Ectodermal cell (in vitro differentiated cells): ENCODE data around the gene CCDC39.
"Not testable (repeated sequence)": the region's sequence is repeated elsewhere in the genome, so short reads cannot be mapped to it uniquely, and the experiment has no call there.

Source experiments
- H3K27ac ChIP-seq: 2 replicates; pipeline ENCODE4 v1.7.0; 2013; ENCODE audit warnings: mild to moderate bottlenecking, low read depth, low read length; ENCODE audit not compliant: insufficient read depth, poor library complexity, severe bottlenecking
- H3K27me3 ChIP-seq: 2 replicates; pipeline ENCODE4 v1.7.0; 2013; ENCODE audit warnings: mild to moderate bottlenecking, low read length; ENCODE audit not compliant: insufficient read depth, control insufficient read depth, poor library complexity, severe bottlenecking
- H3K36me3 ChIP-seq: one replicate; pipeline ENCODE4 v1.7.0; 2013; ENCODE audit warnings: low read length; ENCODE audit not compliant: control insufficient read depth, insufficient read depth
- H3K4me1 ChIP-seq: one replicate; pipeline ENCODE4 v1.7.0; 2013; ENCODE audit warnings: low read length; ENCODE audit not compliant: control insufficient read depth, insufficient read depth
- H3K4me3 ChIP-seq: 2 replicates; pipeline ENCODE4 v1.7.0; 2013; ENCODE audit warnings: low read depth, low read length, control low read depth; ENCODE audit not compliant: insufficient read depth
- H3K9me3 ChIP-seq: 2 replicates; pipeline ENCODE4 v1.7.0; 2013; ENCODE audit warnings: mild to moderate bottlenecking, low read length, moderate library complexity; ENCODE audit not compliant: control insufficient read depth
- WGBS, 2 experiments: methylation state at CpG; one replicate each; pipeline ENCODE4 v1.1.7; 2013; ENCODE audit warnings: missing lambda C conversion rate in 2 of 2; 5-methylcytosine and 5-hydroxymethylcytosine counted together

The CCDC39 gene

GRCh38 chr3:180600473-180600872, 78.8 kb downstream of the CCDC39 start:
- Histone ChIP-seq H3K27ac (no peak overlapping the region), H3K4me1 (peaks cover 3% of the 10 kb centered on the region), H3K36me3 (peaks cover 8% of the 10 kb centered on the region), H3K4me3 (no peak overlapping the region), H3K27me3 (peaks cover 42% of the 10 kb centered on the region), H3K9me3 (no peaks in the 10 kb centered on the region)
- WGBS, 2 experiments, result 95 to 98% methylated on average over 15 of the region's 15 CpGs

GRCh38 chr3:180595559-180595935, 83.7 kb downstream of the CCDC39 start:
- H3K4me3 ChIP-seq, result no peak overlapping the region
- H3K9me3 ChIP-seq, result no peaks in the 10 kb centered on the region
- WGBS, 2 experiments, result 43 to 91% methylated on average over 1 of the region's 1 CpG

GRCh38 chr3:180594631-180595558, 84.4 kb downstream of the CCDC39 start:
- 89 to 100% methylated on average over 2 of the region's 2 CpGs for WGBS, 2 experiments
- Histone ChIP-seq H3K4me1 (no peaks in the 10 kb centered on the region), H3K9me3 (no peaks in the 10 kb centered on the region), H3K27me3 (peaks cover 28% of the 10 kb centered on the region), H3K27ac (no peak overlapping the region), H3K36me3 (no peaks in the 10 kb centered on the region), H3K4me3 (no peak overlapping the region)

More at GRCh38 chr3:180595559-180595935, 83.7 kb downstream of the CCDC39 start:
- Histone ChIP-seq H3K27ac (no peak overlapping the region), H3K4me1 (no peaks in the 10 kb centered on the region), H3K27me3 (peaks cover 34% of the 10 kb centered on the region), H3K36me3 (no peaks in the 10 kb centered on the region)

GRCh38 chr3:180593631-180594030, 85.7 kb downstream of the CCDC39 start:
- H3K36me3 ChIP-seq, H3K27ac ChIP-seq, H3K4me1 ChIP-seq, H3K9me3 ChIP-seq, H3K4me3 ChIP-seq: not testable (repeated sequence)
- H3K27me3 ChIP-seq, result peaks cover 16% of the 10 kb centered on the region
- WGBS, 2 experiments, result 85 to 90% methylated on average over 6 of the region's 7 CpGs

GRCh38 chr3:180590396-180590795, 88.9 kb downstream of the CCDC39 start:
- H3K4me3 ChIP-seq, result no peak overlapping the region
- H3K36me3 ChIP-seq, result no peaks in the 10 kb centered on the region
- H3K27ac ChIP-seq, result no peak overlapping the region
- no peaks in the 10 kb centered on the region for H3K27me3 ChIP-seq
- H3K9me3 ChIP-seq, result no peaks in the 10 kb centered on the region
- no peaks in the 10 kb centered on the region for H3K4me1 ChIP-seq
- 95% methylated on average over 23 of the region's 23 CpGs for WGBS, 2 experiments

- Histone ChIP-seq H3K4me1 (no peaks in the 10 kb centered on the region), H3K27ac (no peak overlapping the region), H3K36me3 (no peaks in the 10 kb centered on the region), H3K9me3 (no peaks in the 10 kb centered on the region), H3K4me3 (no peak overlapping the region), H3K27me3 (no peaks in the 10 kb centered on the region)
- WGBS, 2 experiments, result 77 to 86% methylated on average over 1 of the region's 1 CpG
Measured at GRCh38 chr3:180580934-180581333, 98.4 kb downstream of the CCDC39 start.

GRCh38 chr3:180575571-180575970, 103.7 kb downstream of the CCDC39 start:
- Histone ChIP-seq H3K36me3 (no peaks in the 10 kb centered on the region), H3K27ac (no peak overlapping the region), H3K4me3 (no peak overlapping the region), H3K27me3 (no peaks in the 10 kb centered on the region), H3K4me1 (no peaks in the 10 kb centered on the region), H3K9me3 (no peaks in the 10 kb centered on the region)
- WGBS, 2 experiments, result 94 to 97% methylated on average over 3 of the region's 3 CpGs

- Histone ChIP-seq H3K4me1 (no peaks in the 10 kb centered on the region), H3K9me3 (no peaks in the 10 kb centered on the region), H3K27ac (no peak overlapping the region), H3K36me3 (no peaks in the 10 kb centered on the region), H3K27me3 (no peaks in the 10 kb centered on the region), H3K4me3 (no peak overlapping the region)
- 84 to 86% methylated on average over 6 of the region's 6 CpGs for WGBS, 2 experiments
Measured at GRCh38 chr3:180571831-180572598, 107.3 kb downstream of the CCDC39 start.

- 92 to 93% methylated on average over 3 to 4 of the region's 4 CpGs for WGBS, 2 experiments
- Histone ChIP-seq H3K4me3 (no peak overlapping the region), H3K9me3 (no peaks in the 10 kb centered on the region), H3K27me3 (no peaks in the 10 kb centered on the region), H3K27ac (no peak overlapping the region), H3K4me1 (no peaks in the 10 kb centered on the region), H3K36me3 (no peaks in the 10 kb centered on the region)
Measured at GRCh38 chr3:180570238-180570637, 109.1 kb downstream of the CCDC39 start.

- Histone ChIP-seq H3K4me1 (no peaks in the 10 kb centered on the region), H3K27me3 (no peaks in the 10 kb centered on the region), H3K9me3 (no peaks in the 10 kb centered on the region), H3K4me3 (no peak overlapping the region), H3K27ac (no peak overlapping the region), H3K36me3 (no peaks in the 10 kb centered on the region)
- 91 to 97% methylated on average over 2 of the region's 2 CpGs for WGBS, 2 experiments
Measured at GRCh38 chr3:180564676-180565075, 114.6 kb downstream of the CCDC39 start.
